HEK293 (cell line): ENCODE data around the gene CFAP46.

Source experiments
- CTCF ChIA-PET: fragments of 350-600 bp; formaldehyde crosslinking; extraction: SDS; loops from one replicate; lab custom pipeline; 2021; ENCODE audit warnings: antibody characterized with exemption; lab: Yijun Ruan, JAX
- POLR2A ChIA-PET: fragments of 300-600 bp; formaldehyde crosslinking; extraction: SDS; loops from one replicate; lab custom pipeline; 2020; ENCODE audit warnings: antibody characterized with exemption, inconsistent platforms; lab: Yijun Ruan, JAX
- H3K27ac ChIP-seq: fragments of 200-500 bp; sonication (Bioruptor generic); 2 replicates; pipeline ENCODE4 v1.5.1; 2014; ENCODE audit warnings: low read depth, low read length, control low read depth, inconsistent platforms; ENCODE audit errors: extremely low read depth
- H3K36me3 ChIP-seq, 2 experiments: fragments of 200-500 bp in 1 of 2; sonication (Bioruptor generic) in 1 of 2; 1 replicate in 1 of 2; 2 replicates in 1 of 2; pipeline ENCODE4 v1.5.1; 2014 to 2017; ENCODE audit warnings: inconsistent platforms in 2 of 2, low read length in 2 of 2; ENCODE audit not compliant: control insufficient read depth in 2 of 2, insufficient read depth in 1 of 2
- H3K4me1 ChIP-seq: fragments of 200-500 bp; sonication (Bioruptor generic); 2 replicates; pipeline ENCODE4 v1.5.1; 2014; ENCODE audit warnings: mild to moderate bottlenecking, low read length, inconsistent platforms; ENCODE audit not compliant: control insufficient read depth, insufficient read depth
- H3K4me3 ChIP-seq: 2 replicates; pipeline ENCODE4 v1.5.1; 2011; ENCODE audit warnings: low read depth, mild to moderate bottlenecking, control low read depth, low read length, moderate library complexity
- H3K9me3 ChIP-seq: fragments of 200-500 bp; sonication (Bioruptor generic); 2 replicates; pipeline ENCODE4 v1.5.1; 2014; ENCODE audit warnings: low read depth, low read length, inconsistent platforms; ENCODE audit not compliant: control insufficient read depth, insufficient read depth
- BCL11B ChIP-seq: fragments of 450-650 bp; formaldehyde crosslinking; IDR thresholded peaks from 2 replicates; pipeline ENCODE4 v1.5.1; 2016; ENCODE audit warnings: low read depth, missing biosample characterization, missing genetic modification characterization
- FEZF1 ChIP-seq: fragments of 450-650 bp; formaldehyde crosslinking; IDR thresholded peaks from 2 replicates; pipeline ENCODE4 v1.5.1; 2016; ENCODE audit warnings: missing biosample characterization, missing genetic modification characterization
- GFI1B ChIP-seq: fragments of 450-650 bp; formaldehyde crosslinking; IDR thresholded peaks from 2 replicates; pipeline ENCODE4 v1.5.1; 2016; ENCODE audit warnings: missing biosample characterization, missing genetic modification characterization
- HIC1 ChIP-seq: fragments of 450-650 bp; formaldehyde crosslinking; IDR thresholded peaks from 2 replicates; pipeline ENCODE4 v1.5.1; 2016; ENCODE audit warnings: missing biosample characterization, missing genetic modification characterization
- KLF1 ChIP-seq: fragments of 450-650 bp; formaldehyde crosslinking; IDR thresholded peaks from 2 replicates; pipeline ENCODE4 v1.5.1; 2016; ENCODE audit warnings: missing biosample characterization, missing genetic modification characterization
- REPIN1 ChIP-seq: fragments of 450-650 bp; formaldehyde crosslinking; IDR thresholded peaks from 2 replicates; pipeline ENCODE4 v1.5.1; 2017; ENCODE audit warnings: missing biosample characterization, missing genetic modification characterization, low read depth
- YY1 ChIP-seq: fragments of 450-650 bp; formaldehyde crosslinking; IDR thresholded peaks from 2 replicates; pipeline ENCODE4 v1.5.1; 2018; ENCODE audit warnings: missing biosample characterization, missing genetic modification characterization
- ZNF114 ChIP-seq: fragments of 450-650 bp; formaldehyde crosslinking; IDR thresholded peaks from 2 replicates; pipeline ENCODE4 v1.5.0; 2017; ENCODE audit warnings: missing biosample characterization, missing genetic modification characterization
- ZNF157 ChIP-seq: fragments of 450-650 bp; formaldehyde crosslinking; IDR thresholded peaks from 2 replicates; pipeline ENCODE4 v1.5.1; 2016; ENCODE audit warnings: missing biosample characterization, missing genetic modification characterization
- ZNF169 ChIP-seq: fragments of 450-650 bp; formaldehyde crosslinking; IDR thresholded peaks from 2 replicates; pipeline ENCODE4 v1.5.1; 2016; ENCODE audit warnings: missing biosample characterization, missing genetic modification characterization
- ZNF280C ChIP-seq: fragments of 450-650 bp; formaldehyde crosslinking; IDR thresholded peaks from 2 replicates; pipeline ENCODE4 v1.5.1; 2016; ENCODE audit warnings: missing biosample characterization, missing genetic modification characterization
- ZNF280D ChIP-seq: fragments of 450-650 bp; formaldehyde crosslinking; IDR thresholded peaks from 2 replicates; pipeline ENCODE4 v1.5.1; 2016; ENCODE audit warnings: missing biosample characterization, missing genetic modification characterization
- ZNF433 ChIP-seq: fragments of 450-650 bp; formaldehyde crosslinking; IDR thresholded peaks from 2 replicates; pipeline ENCODE4 v1.5.1; 2016; ENCODE audit warnings: missing biosample characterization, missing genetic modification characterization, low read depth
- ZNF518A ChIP-seq: fragments of 450-650 bp; formaldehyde crosslinking; conservative IDR thresholded peaks from 2 replicates; pipeline ENCODE4 v1.5.1; 2016; ENCODE audit warnings: low read depth, missing biosample characterization, missing genetic modification characterization
- ZNF529 ChIP-seq: fragments of 450-650 bp; formaldehyde crosslinking; IDR thresholded peaks from 2 replicates; pipeline ENCODE4 v1.5.1; 2017; ENCODE audit warnings: missing genetic modification characterization, missing biosample characterization; ENCODE audit not compliant: insufficient replicate concordance
- ZNF555 ChIP-seq: fragments of 450-650 bp; formaldehyde crosslinking; conservative IDR thresholded peaks from 2 replicates; pipeline ENCODE4 v1.5.1; 2017; ENCODE audit warnings: missing biosample characterization, mild to moderate bottlenecking, missing genetic modification characterization, inconsistent platforms
- ZNF558 ChIP-seq: fragments of 450-650 bp; formaldehyde crosslinking; IDR thresholded peaks from 2 replicates; pipeline ENCODE4 v1.5.1; 2016; ENCODE audit warnings: missing biosample characterization, missing genetic modification characterization
- ZNF704 ChIP-seq: fragments of 450-650 bp; formaldehyde crosslinking; IDR thresholded peaks from 2 replicates; pipeline ENCODE4 v1.5.1; 2016; ENCODE audit warnings: missing biosample characterization, missing genetic modification characterization
- ZNF768 ChIP-seq: fragments of 450-650 bp; formaldehyde crosslinking; IDR thresholded peaks from 2 replicates; pipeline ENCODE4 v1.5.1; 2018; ENCODE audit warnings: missing biosample characterization, mild to moderate bottlenecking, missing genetic modification characterization

The CFAP46 gene

GRCh38 chr10:132845780-132846595 lies 96.4 kb downstream of the CFAP46 start:
- Histone ChIP-seq H3K27ac (no peak overlapping the region), H3K9me3 (no peaks in the 10 kb centered on the region), H3K4me1 (no peaks in the 10 kb centered on the region), H3K4me3 (no peak overlapping the region), H3K36me3 (no peaks in the 10 kb centered on the region)
- POLR2A ChIA-PET: no interaction called here
- TF ChIP-seq BCL11B (tag by site-specific recombination) (no peak), ZNF558 (tag by site-specific recombination) (no peak), ZNF280D (no peak), YY1 (tag by site-specific recombination) (no peak)
- CTCF ChIA-PET: no interaction called here

- Histone ChIP-seq H3K36me3 (no peaks in the 10 kb centered on the region), H3K4me3 (no peak overlapping the region), H3K27ac (no peak overlapping the region), H3K9me3 (no peaks in the 10 kb centered on the region), H3K4me1 (no peaks in the 10 kb centered on the region)
- CTCF ChIA-PET: no interaction called here
- POLR2A ChIA-PET: no interaction called here
- no peak for TF ChIP-seq ZNF433 (tag by site-specific recombination)
- TF ChIP-seq HIC1 (tag by site-specific recombination): no peak
- TF ChIP-seq ZNF704: no peak
- no peak for TF ChIP-seq REPIN1
- no peak for TF ChIP-seq ZNF529 (tag by site-specific recombination)
- no peak for TF ChIP-seq ZNF114
- TF ChIP-seq GFI1B (tag by site-specific recombination): no peak
- TF ChIP-seq KLF1: no peak
- no peak for TF ChIP-seq ZNF280C (tag by site-specific recombination)
- no peak for TF ChIP-seq ZNF518A (tag by site-specific recombination)
- TF ChIP-seq ZNF768 (tag by site-specific recombination): no peak
- no peak for TF ChIP-seq FEZF1 (tag by site-specific recombination)
- no peak for TF ChIP-seq ZNF169 (tag by site-specific recombination)
- TF ChIP-seq ZNF555 (tag by site-specific recombination): no peak
- TF ChIP-seq ZNF157: no peak
Measured at GRCh38 chr10:132845041-132845551, 97.3 kb downstream of the CFAP46 start.
